ENCODE results near the gene CGA.

DNA sequence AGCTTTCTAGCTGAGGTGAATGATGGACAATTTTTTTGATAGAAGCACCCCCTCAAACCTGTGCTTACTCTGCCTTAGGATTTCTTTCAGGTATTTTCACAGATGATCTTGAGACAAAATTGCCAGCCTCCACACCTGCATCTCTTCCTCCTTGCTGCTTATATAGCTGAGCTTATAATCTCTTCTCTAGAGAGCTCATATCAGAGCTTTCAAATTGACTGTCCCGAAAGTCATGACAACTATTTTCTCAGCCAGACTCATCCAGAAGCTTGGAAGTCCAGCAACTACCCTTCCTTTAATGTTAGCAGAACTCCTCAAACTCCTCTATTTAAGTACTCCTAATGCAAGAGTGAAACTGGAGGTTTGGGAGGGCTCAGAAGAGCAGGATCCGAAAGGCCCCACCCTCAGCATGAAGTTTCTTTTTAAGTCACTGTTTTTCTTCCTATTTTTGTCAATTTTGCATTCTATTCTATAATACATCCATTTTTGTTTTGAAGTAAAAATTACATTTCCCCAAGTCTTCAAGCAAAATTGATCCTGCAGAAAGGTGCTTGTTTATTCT, 12.7 kb downstream of the CGA start:
- TF ChIP-seq CTCF (IDR thresholded peaks at IDR 0.05) = no peak
- no peak for TF ChIP-seq POLR2A (IDR thresholded peaks at IDR 0.05; ENCODE audit: low read depth)
- TF ChIP-seq EP300 (IDR thresholded peaks at IDR 0.05) = no peak
